CD14-positive monocyte (primary cell): ENCODE results near the gene GLI3. TPM values are rescaled to one million over a fixed set of nuclear protein-coding genes. Genes with fewer than 3 reads are reported as not detected.

ENCODE experiments used
- DNase-seq, 3 donors: peaks; one replicate each; pipeline ENCODE4 v3.0.0-alpha.2; 2011 to 2022
- H2AFZ ChIP-seq: 2 replicates; pipeline ENCODE4 v1.6.0; 2012; ENCODE audit warnings: mild to moderate bottlenecking, low read depth, low read length, inconsistent platforms; ENCODE audit not compliant: insufficient read depth, poor library complexity, severe bottlenecking
- H3K27ac ChIP-seq, 2 donors: 1 replicate in 1 of 2; 2 replicates in 1 of 2; pipeline ENCODE4 v1.5.1; 2012 to 2013; ENCODE audit warnings: low read length in 2 of 2, control low read depth in 1 of 2, inconsistent platforms in 1 of 2, low read depth in 1 of 2, mild to moderate bottlenecking in 1 of 2
- H3K27me3 ChIP-seq, 2 donors: one replicate each; pipeline versions ENCODE4 v1.6.0 to v1.6.1; 2011 to 2013; ENCODE audit warnings: low read length in 2 of 2; ENCODE audit not compliant: control insufficient read depth in 2 of 2, insufficient read depth in 2 of 2
- H3K36me3 ChIP-seq, 2 donors: replicated peaks in 1 of 2; 1 replicate in 1 of 2; 2 replicates in 1 of 2; pipeline versions ENCODE4 v1.5.1 to v1.6.1; 2012 to 2013; ENCODE audit warnings: low read length in 2 of 2, control low read depth in 1 of 2, inconsistent platforms in 1 of 2, mild to moderate bottlenecking in 1 of 2; ENCODE audit not compliant: insufficient read depth in 2 of 2, control insufficient read depth in 1 of 2
- H3K4me1 ChIP-seq, 2 donors: 1 replicate in 1 of 2; 2 replicates in 1 of 2; pipeline versions ENCODE4 v1.5.1 to v1.6.1; 2012 to 2013; ENCODE audit warnings: low read length in 2 of 2, control low read depth in 1 of 2, inconsistent platforms in 1 of 2, mild to moderate bottlenecking in 1 of 2, moderate library complexity in 1 of 2; ENCODE audit not compliant: insufficient read depth in 2 of 2, control insufficient read depth in 1 of 2
- H3K4me2 ChIP-seq: replicated peaks from 2 replicates; pipeline ENCODE3; 2012; ENCODE audit warnings: low read length, moderate library complexity, mild to moderate bottlenecking; ENCODE audit not compliant: poor library complexity, severe bottlenecking; ENCODE audit errors: extremely low read depth
- H3K4me3 ChIP-seq, 3 experiments: fragments of 200-600 bp in 1 of 3; sonication (generic) in 1 of 3; replicated peaks in 1 of 3; 1 replicate in 2 of 3; 2 replicates in 1 of 3; pipeline ENCODE4 v1.5.1; 2011 to 2013; ENCODE audit warnings: low read length in 3 of 3, mild to moderate bottlenecking in 3 of 3, control low read depth in 2 of 3, low read depth in 2 of 3, inconsistent platforms in 1 of 3, moderate library complexity in 1 of 3
- H3K79me2 ChIP-seq: 2 replicates; pipeline ENCODE4 v1.6.0; 2012; ENCODE audit warnings: mild to moderate bottlenecking, control low read depth, inconsistent platforms, low read length, moderate library complexity; ENCODE audit not compliant: insufficient read depth
- H3K9ac ChIP-seq: 2 replicates; pipeline ENCODE4 v1.6.0; 2017; ENCODE audit warnings: low read length, mild to moderate bottlenecking; ENCODE audit not compliant: insufficient read depth, poor library complexity, severe bottlenecking
- H3K9me3 ChIP-seq, 2 donors: replicated peaks in 1 of 2; 1 replicate in 1 of 2; 2 replicates in 1 of 2; pipeline versions ENCODE4 v1.5.1 to v1.6.1; 2012 to 2013; ENCODE audit warnings: low read length in 2 of 2, control low read depth in 1 of 2; ENCODE audit not compliant: control insufficient read depth in 1 of 2, insufficient read depth in 1 of 2
- H4K20me1 ChIP-seq: 2 replicates; pipeline ENCODE4 v1.6.0; 2012; ENCODE audit warnings: mild to moderate bottlenecking, low read length, control low read depth, moderate library complexity; ENCODE audit not compliant: insufficient read depth
- H3K27ac Mint-ChIP-seq, 7 donors: one replicate each; pipeline ENCODE4 v1.8.0; 2020; ENCODE audit warnings: mild to moderate bottlenecking in 7 of 7, mixed read lengths in 7 of 7, moderate library complexity in 6 of 7, inconsistent platforms in 2 of 7
- H3K27me3 Mint-ChIP-seq, 3 donors: one replicate each; pipeline ENCODE4 v1.8.0; 2021 to 2022; ENCODE audit warnings: low read depth in 3 of 3, mild to moderate bottlenecking in 3 of 3, mixed read lengths in 3 of 3, moderate library complexity in 3 of 3, inconsistent platforms in 1 of 3
- H3K36me3 Mint-ChIP-seq, 2 donors: one replicate each; pipeline ENCODE4 v1.8.0; 2020; ENCODE audit warnings: mixed read lengths in 2 of 2, inconsistent platforms in 1 of 2, mild to moderate bottlenecking in 1 of 2
- H3K4me1 Mint-ChIP-seq: one replicate; pipeline ENCODE4 v1.8.0; 2020; ENCODE audit warnings: mild to moderate bottlenecking, mixed read lengths
- H3K4me3 Mint-ChIP-seq, 2 donors: one replicate each; pipeline ENCODE4 v1.8.0; 2020; ENCODE audit warnings: mild to moderate bottlenecking in 2 of 2, mixed read lengths in 2 of 2, moderate library complexity in 1 of 2
- H3K9me3 Mint-ChIP-seq, 7 donors: one replicate each; pipeline ENCODE4 v1.8.0; 2020 to 2022; ENCODE audit warnings: mixed read lengths in 7 of 7, mild to moderate bottlenecking in 6 of 7, moderate library complexity in 6 of 7, inconsistent platforms in 2 of 7
- CTCF ChIP-seq: fragments of 200-600 bp; IDR thresholded peaks from one replicate; pipeline ENCODE4 v1.8.0; 2022; ENCODE audit warnings: antibody characterized with exemption, mild to moderate bottlenecking
- WGBS: methylation state at CpG from one replicate; pipeline ENCODE4 v1.1.5; 2013; ENCODE audit warnings: missing lambda C conversion rate; ENCODE audit not compliant: insufficient coverage; 5-methylcytosine and 5-hydroxymethylcytosine counted together
- intact Hi-C, 2 donors: fragments of 100-400 bp; cut with micrococcal nuclease; formaldehyde crosslinking; loops; one replicate each; pipeline versions ENCODE4 v1.15.0 to v1.15.1; 2023
- polyA plus RNA-seq, 3 donors: library from polyadenylated mRNA; depleted of rRNA in 1 of 3; unstranded in 2 of 3; stranded (reverse) in 1 of 3; fragments of 300-500 nt in 2 of 3; fragments of >200 nt in 1 of 3; fragmentation: Illumina TruSeq in 2 of 3; gene quantifications; 1 replicate in 2 of 3; 2 replicates in 1 of 3; pipeline ENCODE4 v1.2.3, GENCODE V29; 2012 to 2021

The GLI3 gene
- polyA plus RNA-seq, 3 donors = not detected

- DNase-seq = no peak
- no peak for TF ChIP-seq CTCF
- Mint-ChIP-seq H3K9me3 (peaks cover 0 to 3% (median 0%) of the 10 kb centered on the region in 7 donors), H3K36me3 (no peaks in the 10 kb centered on the region), H3K4me3 (no peak overlapping the region), H3K4me1 (no peaks in the 10 kb centered on the region), H3K27ac (no peak overlapping the region), H3K27me3 (peaks cover 2 to 8% (median 6%) of the 10 kb centered on the region in 3 donors)
- Histone ChIP-seq H3K36me3 (no peaks in the 10 kb centered on the region), H3K4me2 (no peak overlapping the region), H3K9me3 (no peaks in the 10 kb centered on the region), H3K4me3 (no peak overlapping the region), H4K20me1 (no peaks in the 10 kb centered on the region), H2AFZ (no peak overlapping the region), H3K4me1 (no peaks in the 10 kb centered on the region), H3K9ac (no peak overlapping the region), H3K79me2 (no peaks in the 10 kb centered on the region), H3K27me3 (no peaks in the 10 kb centered on the region), H3K27ac (no peak overlapping the region)
- intact Hi-C loops = no loop called here
- WGBS = 10% methylated on average over 2 of the region's 4 CpGs
Observed at GRCh38 chr7:42269161-42269560, 32.2 kb upstream of the GLI3 start.

GRCh38 chr7:42264702-42265101 is 27.7 kb upstream of the GLI3 start:
- Histone ChIP-seq H3K27me3 (no peaks in the 10 kb centered on the region), H2AFZ (no peak overlapping the region), H3K4me2 (no peak overlapping the region), H3K9me3 (no peaks in the 10 kb centered on the region), H4K20me1 (no peaks in the 10 kb centered on the region), H3K79me2 (no peaks in the 10 kb centered on the region), H3K9ac (no peak overlapping the region), H3K4me3 (no peak overlapping the region), H3K4me1 (no peaks in the 10 kb centered on the region), H3K27ac (no peak overlapping the region), H3K36me3 (no peaks in the 10 kb centered on the region)
- WGBS = no CpG with 5 or more reads among the region's 4 CpGs
- peaks cover 0 to 3% (median 0%) of the 10 kb centered on the region in 7 donors for H3K9me3 Mint-ChIP-seq
- H3K27me3 Mint-ChIP-seq = peaks cover 2 to 3% (median 2%) of the 10 kb centered on the region in 3 donors
- H3K4me1 Mint-ChIP-seq = no peaks in the 10 kb centered on the region
- H3K36me3 Mint-ChIP-seq = no peaks in the 10 kb centered on the region
- H3K27ac Mint-ChIP-seq = no peak overlapping the region
- H3K4me3 Mint-ChIP-seq = no peak overlapping the region
- TF ChIP-seq CTCF = no peak
- intact Hi-C loops = no loop called here
- DNase-seq = no peak
